HepG2 (cell line): ENCODE measurements around the gene NR4A2. TPM values are rescaled to one million over a fixed set of nuclear protein-coding genes. Genes with fewer than 3 reads are reported as not detected.

Experiments used
- HOXD1 ChIP-seq: sonication (generic); formaldehyde crosslinking; IDR thresholded peaks from 2 replicates; pipeline ENCODE4 v1.5.0; 2020; ENCODE audit warnings: missing genetic modification reagents
- IRF2 ChIP-seq: IDR thresholded peaks from 2 replicates; pipeline ENCODE4 v1.6.1; 2018; ENCODE audit warnings: missing genetic modification reagents, missing compliant biosample characterization
- KLF13 ChIP-seq: sonication (generic); formaldehyde crosslinking; IDR thresholded peaks from 2 replicates; pipeline ENCODE4 v1.4.0; 2020; ENCODE audit warnings: mild to moderate bottlenecking, missing genetic modification reagents
- MED13 ChIP-seq: sonication (generic); formaldehyde crosslinking; IDR thresholded peaks from 2 replicates; pipeline ENCODE4 v1.5.0; 2020; ENCODE audit warnings: missing genetic modification reagents
- SP140L ChIP-seq: sonication (generic); formaldehyde crosslinking; IDR thresholded peaks from 2 replicates; pipeline ENCODE4 v1.4.0; 2020; ENCODE audit warnings: missing genetic modification reagents, borderline replicate concordance
- ZNF451 ChIP-seq: sonication (generic); formaldehyde crosslinking; IDR thresholded peaks from 2 replicates; pipeline ENCODE4 v1.5.0; 2020; ENCODE audit warnings: mild to moderate bottlenecking, missing genetic modification reagents
- ZNF703 ChIP-seq: sonication (generic); formaldehyde crosslinking; IDR thresholded peaks from 2 replicates; pipeline ENCODE4 v1.5.1; 2020; ENCODE audit warnings: missing genetic modification reagents, mild to moderate bottlenecking, moderate library complexity, borderline replicate concordance
- polyA plus RNA-seq, 8 experiments: library from polyadenylated mRNA; depleted of rRNA in 3 of 8; stranded (reverse) in 7 of 8; unstranded in 1 of 8; fragments of >200 nt; fragmentation: Illumina TruSeq in 4 of 8; extraction: Trizol in 4 of 8; gene quantifications; 2 replicates each; pipeline versions ENCODE4 v1.2.1 to v1.2.3, GENCODE V29; 2011 to 2016; ENCODE audit warnings: low read depth in 4 of 8, missing spikeins in 1 of 8, mixed read lengths in 1 of 8; ENCODE audit not compliant: insufficient read depth in 1 of 8
- total RNA-seq, 5 experiments: library from RNA; depleted of rRNA; stranded (reverse); fragments of >200 nt; fragmentation: Illumina TruSeq; extraction: Trizol; gene quantifications; 2 replicates each; pipeline ENCODE4 v1.2.3, GENCODE V29; 2016; ENCODE audit warnings: low read depth in 1 of 5
- TF ChIP-seq, protein P1 (sequence below): sonication (generic); formaldehyde crosslinking; IDR thresholded peaks from 2 replicates; pipeline ENCODE4 v1.9.0; 2021; ENCODE audit warnings: mild to moderate bottlenecking, missing genetic modification reagents

The NR4A2 gene
- total and polyA plus RNA-seq, 2 of the 13 experiments (the other 11 are each of a cell fraction or from before 2014, with no cell fraction given) = not detected

- TF ChIP-seq, protein P1, sequence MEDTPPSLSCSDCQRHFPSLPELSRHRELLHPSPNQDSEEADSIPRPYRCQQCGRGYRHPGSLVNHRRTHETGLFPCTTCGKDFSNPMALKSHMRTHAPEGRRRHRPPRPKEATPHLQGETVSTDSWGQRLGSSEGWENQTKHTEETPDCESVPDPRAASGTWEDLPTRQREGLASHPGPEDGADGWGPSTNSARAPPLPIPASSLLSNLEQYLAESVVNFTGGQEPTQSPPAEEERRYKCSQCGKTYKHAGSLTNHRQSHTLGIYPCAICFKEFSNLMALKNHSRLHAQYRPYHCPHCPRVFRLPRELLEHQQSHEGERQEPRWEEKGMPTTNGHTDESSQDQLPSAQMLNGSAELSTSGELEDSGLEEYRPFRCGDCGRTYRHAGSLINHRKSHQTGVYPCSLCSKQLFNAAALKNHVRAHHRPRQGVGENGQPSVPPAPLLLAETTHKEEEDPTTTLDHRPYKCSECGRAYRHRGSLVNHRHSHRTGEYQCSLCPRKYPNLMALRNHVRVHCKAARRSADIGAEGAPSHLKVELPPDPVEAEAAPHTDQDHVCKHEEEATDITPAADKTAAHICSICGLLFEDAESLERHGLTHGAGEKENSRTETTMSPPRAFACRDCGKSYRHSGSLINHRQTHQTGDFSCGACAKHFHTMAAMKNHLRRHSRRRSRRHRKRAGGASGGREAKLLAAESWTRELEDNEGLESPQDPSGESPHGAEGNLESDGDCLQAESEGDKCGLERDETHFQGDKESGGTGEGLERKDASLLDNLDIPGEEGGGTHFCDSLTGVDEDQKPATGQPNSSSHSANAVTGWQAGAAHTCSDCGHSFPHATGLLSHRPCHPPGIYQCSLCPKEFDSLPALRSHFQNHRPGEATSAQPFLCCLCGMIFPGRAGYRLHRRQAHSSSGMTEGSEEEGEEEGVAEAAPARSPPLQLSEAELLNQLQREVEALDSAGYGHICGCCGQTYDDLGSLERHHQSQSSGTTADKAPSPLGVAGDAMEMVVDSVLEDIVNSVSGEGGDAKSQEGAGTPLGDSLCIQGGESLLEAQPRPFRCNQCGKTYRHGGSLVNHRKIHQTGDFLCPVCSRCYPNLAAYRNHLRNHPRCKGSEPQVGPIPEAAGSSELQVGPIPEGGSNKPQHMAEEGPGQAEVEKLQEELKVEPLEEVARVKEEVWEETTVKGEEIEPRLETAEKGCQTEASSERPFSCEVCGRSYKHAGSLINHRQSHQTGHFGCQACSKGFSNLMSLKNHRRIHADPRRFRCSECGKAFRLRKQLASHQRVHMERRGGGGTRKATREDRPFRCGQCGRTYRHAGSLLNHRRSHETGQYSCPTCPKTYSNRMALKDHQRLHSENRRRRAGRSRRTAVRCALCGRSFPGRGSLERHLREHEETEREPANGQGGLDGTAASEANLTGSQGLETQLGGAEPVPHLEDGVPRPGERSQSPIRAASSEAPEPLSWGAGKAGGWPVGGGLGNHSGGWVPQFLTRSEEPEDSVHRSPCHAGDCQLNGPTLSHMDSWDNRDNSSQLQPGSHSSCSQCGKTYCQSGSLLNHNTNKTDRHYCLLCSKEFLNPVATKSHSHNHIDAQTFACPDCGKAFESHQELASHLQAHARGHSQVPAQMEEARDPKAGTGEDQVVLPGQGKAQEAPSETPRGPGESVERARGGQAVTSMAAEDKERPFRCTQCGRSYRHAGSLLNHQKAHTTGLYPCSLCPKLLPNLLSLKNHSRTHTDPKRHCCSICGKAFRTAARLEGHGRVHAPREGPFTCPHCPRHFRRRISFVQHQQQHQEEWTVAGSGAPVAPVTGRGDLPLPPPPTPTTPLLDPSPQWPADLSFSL (CRISPR knock-in tag) = no peak
- TF ChIP-seq IRF2 (CRISPR knock-in tag) (no peak), ZNF703 (CRISPR knock-in tag) (no peak), ZNF451 (CRISPR knock-in tag) (no peak), HOXD1 (CRISPR knock-in tag) (no peak), KLF13 (CRISPR knock-in tag) (no peak), SP140L (no peak), MED13 (CRISPR knock-in tag) (no peak)
Observed at GRCh38 chr2:156347431-156347830, 14.9 kb upstream of the NR4A2 start (continued).
